Endothelial cell of umbilical vein (primary cell): ENCODE results near the gene LCLAT1. TPM values are rescaled to one million over a fixed set of nuclear protein-coding genes. Genes with fewer than 3 reads are reported as not detected.

Source experiments
- BruUV-seq: library from RNA; stranded (reverse); fragments of 400-500 nt; replicated peaks from 2 replicates; lab custom pipeline; 2021; lab: Mats Ljungman, UMichigan
- CTCF ChIA-PET: fragments of 300-600, 350-600 bp; sonication (Branson Sonifier 250); formaldehyde crosslinking; loops from one replicate; lab custom pipeline; 2021; ENCODE audit warnings: antibody characterized with exemption, inconsistent platforms; lab: Charles Lee
- POLR2A ChIA-PET: fragments of 300-600, 350-600 bp; sonication (Branson Sonifier 250); formaldehyde crosslinking; loops from one replicate; lab custom pipeline; 2021; ENCODE audit warnings: antibody characterized with exemption, inconsistent platforms; lab: Charles Lee
- DNase-seq: peaks from one replicate; pipeline ENCODE4 v3.0.0-alpha.2; 2011; ENCODE audit warnings: low read depth, low spot score
- FAIRE-seq: peaks from 2 replicates; lab custom pipeline; 2011; peaks lifted over from hg19 to GRCh38; lab: Jason Lieb, UNC
- H2AFZ ChIP-seq: 2 replicates; pipeline ENCODE4 v1.6.0; 2012; ENCODE audit warnings: low read depth, low read length, control low read depth, inconsistent platforms
- H3K27ac ChIP-seq: 2 replicates; pipeline ENCODE4 v1.5.1; 2011; ENCODE audit warnings: low read depth, mild to moderate bottlenecking, control low read depth, low read length, moderate library complexity; ENCODE audit not compliant: insufficient read depth
- H3K27me3 ChIP-seq, 2 experiments: 2 replicates each; pipeline versions ENCODE4 v1.6.0 to v1.6.1; 2011; ENCODE audit warnings: low read length in 2 of 2, mixed read lengths in 1 of 2; ENCODE audit not compliant: control insufficient read depth in 2 of 2, insufficient read depth in 2 of 2
- H3K36me3 ChIP-seq, 2 experiments: 2 replicates in 1 of 2; 3 replicates in 1 of 2; pipeline ENCODE4 v1.5.1; 2011; ENCODE audit warnings: low read length in 2 of 2, mild to moderate bottlenecking in 1 of 2, moderate library complexity in 1 of 2; ENCODE audit not compliant: control insufficient read depth in 2 of 2, insufficient read depth in 2 of 2; ENCODE audit errors: extremely low read depth in 1 of 2
- H3K4me1 ChIP-seq: 3 replicates; pipeline ENCODE4 v1.5.1; 2011; ENCODE audit warnings: mild to moderate bottlenecking, low read length; ENCODE audit not compliant: control insufficient read depth, insufficient read depth; ENCODE audit errors: extremely low read depth
- H3K4me2 ChIP-seq: 2 replicates; pipeline ENCODE4 v1.6.1; 2011; ENCODE audit warnings: low read length, control low read depth, mixed read lengths; ENCODE audit not compliant: insufficient read depth
- H3K4me3 ChIP-seq, 3 experiments: fragments of 200-600 bp in 1 of 3; sonication (generic), shearing (Covaris generic) in 1 of 3; replicated peaks in 1 of 3; 2 replicates each; pipeline ENCODE4 v1.5.1; 2011 to 2016; ENCODE audit warnings: control low read depth in 3 of 3, low read length in 3 of 3, mild to moderate bottlenecking in 2 of 3, inconsistent platforms in 1 of 3, low read depth in 1 of 3, moderate library complexity in 1 of 3; ENCODE audit not compliant: insufficient read depth in 1 of 3
- H3K79me2 ChIP-seq: 2 replicates; pipeline ENCODE4 v1.6.0; 2012; ENCODE audit warnings: low read length, inconsistent platforms; ENCODE audit not compliant: control insufficient read depth, insufficient read depth
- H3K9ac ChIP-seq: replicated peaks from 2 replicates; pipeline ENCODE3; 2011; ENCODE audit warnings: low read length, control low read depth; ENCODE audit not compliant: insufficient read depth; ENCODE audit errors: extremely low read depth
- H3K9me1 ChIP-seq: replicated peaks from 3 replicates; pipeline ENCODE4 v1.6.0; 2011; ENCODE audit warnings: mild to moderate bottlenecking, low read length; ENCODE audit not compliant: control insufficient read depth, insufficient read depth; ENCODE audit errors: extremely low read depth
- H3K9me3 ChIP-seq: replicated peaks from 2 replicates; pipeline ENCODE4 v1.5.1; 2012; ENCODE audit warnings: low read length, inconsistent platforms; ENCODE audit not compliant: control insufficient read depth, insufficient read depth
- H4K20me1 ChIP-seq: replicated peaks from 2 replicates; pipeline ENCODE3; 2011; ENCODE audit warnings: mild to moderate bottlenecking, low read length; ENCODE audit not compliant: control insufficient read depth, insufficient read depth; ENCODE audit errors: extremely low read depth
- CTCF ChIP-seq, 2 donors: IDR thresholded peaks; 1 replicate in 1 of 2; 2 replicates in 1 of 2; pipeline ENCODE4 v1.5.1; 2011; ENCODE audit warnings: low read length in 2 of 2, mild to moderate bottlenecking in 2 of 2, moderate library complexity in 2 of 2, control low read depth in 1 of 2, inconsistent platforms in 1 of 2, low read depth in 1 of 2; ENCODE audit not compliant: insufficient read depth in 1 of 2; ENCODE audit errors: extremely low read depth in 1 of 2
- EZH2 ChIP-seq: IDR thresholded peaks from 2 replicates; pipeline ENCODE4 v1.6.1; 2012; ENCODE audit warnings: borderline replicate concordance, low read depth, mild to moderate bottlenecking, moderate library complexity, low read length, inconsistent platforms; ENCODE audit not compliant: severe bottlenecking
- FOS ChIP-seq: IDR thresholded peaks from 2 replicates; pipeline ENCODE4 v1.6.1; 2011; ENCODE audit warnings: mild to moderate bottlenecking, low read length, moderate library complexity, borderline replicate concordance; ENCODE audit not compliant: insufficient read depth
- GATA2 ChIP-seq: IDR thresholded peaks from 2 replicates; pipeline ENCODE4 v1.7.0; 2011; ENCODE audit warnings: low read depth, mild to moderate bottlenecking, moderate library complexity, mixed read lengths, low read length; ENCODE audit not compliant: insufficient read length, insufficient read depth
- JUN ChIP-seq: IDR thresholded peaks from 2 replicates; pipeline ENCODE4 v1.6.1; 2011; ENCODE audit warnings: borderline replicate concordance, low read depth; ENCODE audit not compliant: insufficient read length, insufficient read depth
- MAX ChIP-seq: IDR thresholded peaks from 2 replicates; pipeline ENCODE4 v1.6.1; 2011; ENCODE audit not compliant: insufficient read depth, insufficient read length
- MYC ChIP-seq: IDR thresholded peaks from one replicate; pipeline ENCODE4 v1.6.1; 2011; ENCODE audit warnings: mild to moderate bottlenecking, low read depth, low read length
- POLR2A ChIP-seq: IDR thresholded peaks from 2 replicates; pipeline ENCODE4 v1.6.1; 2012; ENCODE audit warnings: low read depth, mild to moderate bottlenecking, control low read depth, low read length
- POLR2AphosphoS5 ChIP-seq: IDR thresholded peaks from 2 replicates; pipeline ENCODE4 v1.6.1; 2012; ENCODE audit warnings: low read depth, mild to moderate bottlenecking, control low read depth, low read length, moderate library complexity; ENCODE audit not compliant: insufficient read depth
- dilution Hi-C: fragments of 300-500 bp; cut with MboI; formaldehyde crosslinking; loops from one replicate; pipeline ENCODE4 v1.15.0; 2019; ENCODE audit warnings: low sequenced_read_pairs; ENCODE audit not compliant: extremely low pct_ligation_motif_present
- intact Hi-C: fragments of 100-400 bp; cut with micrococcal nuclease; formaldehyde crosslinking; loops from one replicate; pipeline ENCODE4 v1.10.0; 2022
- polyA plus RNA-seq, 4 experiments: library from polyadenylated mRNA; depleted of rRNA in 3 of 4; stranded (reverse) in 3 of 4; unstranded in 1 of 4; fragments of >200 nt; gene quantifications; 2 replicates each; pipeline versions ENCODE4 v1.2.1 to v1.2.3, GENCODE V29; 2011 to 2012; ENCODE audit warnings: missing spikeins in 1 of 4
- total RNA-seq: library from RNA; stranded (reverse); gene quantifications from 2 replicates; pipeline ENCODE4 v1.2.3, GENCODE V29; 2021

The LCLAT1 gene
- total and polyA plus RNA-seq, 2 donors (not counting 3 experiments of a cell fraction or from before 2014, with no cell fraction given) = 6.1 to 20.8 TPM

GRCh38 chr2:30510409-30510808, 63.4 kb downstream of the LCLAT1 start:
- Histone ChIP-seq H3K27ac (no peak overlapping the region), H3K36me3 (no peaks in the 10 kb centered on the region), H3K79me2 (peaks cover 2% of the 10 kb centered on the region), H4K20me1 (no peaks in the 10 kb centered on the region), H3K4me2 (no peak overlapping the region), H3K9ac (no peak overlapping the region), H3K9me1 (no peaks in the 10 kb centered on the region), H2AFZ (no peak overlapping the region), H3K4me3 (no peak overlapping the region), H3K4me1 (no peaks in the 10 kb centered on the region), H3K9me3 (no peaks in the 10 kb centered on the region), H3K27me3 (no peaks in the 10 kb centered on the region)
- intact Hi-C loops (no loop called here), dilution Hi-C loops (no loop called here)
- no TSS peak for BruUV-seq
- ChIA-PET POLR2A (no interaction called here), CTCF (interaction anchor here (1.3 kb wide), 1 partner anchor 12 kb away, joined by 4 read pairs; no protein-coding TSS in a partner anchor)
- DNase-seq (no peak), FAIRE-seq (no peak)
- TF ChIP-seq GATA2 (no peak), CTCF (IDR thresholded peaks at IDR 0.05; ENCODE audit: extremely low read depth in 1 of 2, insufficient read depth in 1 of 2, low read depth in 1 of 2, low read length in 2 of 2) (no peak), POLR2AphosphoS5 (no peak), POLR2A (no peak), EZH2 (no peak), MYC (no peak), JUN (no peak), MAX (no peak), FOS (no peak)
